IMR-90 (cell line): Measurements from ENCODE around the gene TDRKH. TPM values are rescaled to one million over a fixed set of nuclear protein-coding genes. Genes with fewer than 3 reads are reported as not detected.

Experiments used
- ATAC-seq: fragments of 200-7000 bp; cut with Tn5 transposase; 2 replicates; pipeline ENCODE4 v1.9.1; 2020; ENCODE audit warnings: low read depth, mild to moderate bottlenecking, moderate library complexity
- BruUV-seq: library from RNA; stranded (reverse); fragments of 400-500 nt; replicated peaks from 2 replicates; lab custom pipeline; 2021; lab: Mats Ljungman, UMichigan
- CTCF ChIA-PET: fragments of 300-600 bp; formaldehyde crosslinking; extraction: SDS; loops from one replicate; lab custom pipeline; 2021; ENCODE audit warnings: antibody characterized with exemption; lab: Yijun Ruan, JAX
- POLR2A ChIA-PET: fragments of 300-600 bp; sonication (Branson Sonifier 250); formaldehyde crosslinking; loops from one replicate; lab custom pipeline; 2022; ENCODE audit warnings: antibody characterized with exemption; ENCODE audit not compliant: unreplicated experiment; lab: Charles Lee
- DNase-seq: peaks from one replicate; pipeline ENCODE4 v3.0.0; 2013
- H2AFZ ChIP-seq: replicated peaks from 2 replicates; pipeline ENCODE3; 2013; ENCODE audit warnings: low read length, mild to moderate bottlenecking; ENCODE audit not compliant: poor library complexity
- H2AK5ac ChIP-seq: 2 replicates; pipeline ENCODE4 v1.6.1; 2013; ENCODE audit warnings: low read depth, low read length, inconsistent platforms
- H2AK9ac ChIP-seq: replicated peaks from 2 replicates; pipeline ENCODE3; 2013; ENCODE audit warnings: mild to moderate bottlenecking, low read depth, low read length, moderate library complexity; ENCODE audit not compliant: poor library complexity
- H2BK120ac ChIP-seq: 2 replicates; pipeline ENCODE4 v1.6.1; 2013; ENCODE audit warnings: low read depth, low read length, inconsistent platforms
- H2BK15ac ChIP-seq: 3 replicates; pipeline ENCODE4 v1.6.1; 2013; ENCODE audit warnings: low read depth, low read length, inconsistent platforms
- H2BK20ac ChIP-seq: 2 replicates; pipeline ENCODE4 v1.6.1; 2013; ENCODE audit warnings: low read depth, mild to moderate bottlenecking, inconsistent platforms, low read length, moderate library complexity
- H2BK5ac ChIP-seq: 2 replicates; pipeline ENCODE4 v1.6.1; 2013; ENCODE audit warnings: mild to moderate bottlenecking, low read depth, low read length, inconsistent platforms; ENCODE audit not compliant: poor library complexity, severe bottlenecking
- H3K14ac ChIP-seq: replicated peaks from 2 replicates; pipeline ENCODE4 v1.6.1; 2013; ENCODE audit warnings: low read depth, low read length, inconsistent platforms
- H3K18ac ChIP-seq: 2 replicates; pipeline ENCODE4 v1.6.1; 2013; ENCODE audit warnings: low read depth, low read length, control low read depth
- H3K23ac ChIP-seq: 2 replicates; pipeline ENCODE4 v1.6.1; 2013; ENCODE audit warnings: low read depth, low read length, inconsistent platforms
- H3K27ac ChIP-seq: 2 replicates; pipeline ENCODE4 v1.5.1; 2013; ENCODE audit warnings: mild to moderate bottlenecking, control low read depth, low read length; ENCODE audit not compliant: insufficient read depth
- H3K27me3 ChIP-seq: 2 replicates; pipeline ENCODE4 v1.6.1; 2013; ENCODE audit warnings: low read length; ENCODE audit not compliant: control insufficient read depth, insufficient read depth
- H3K36me3 ChIP-seq: 2 replicates; pipeline ENCODE4 v1.6.1; 2013; ENCODE audit warnings: low read length, mixed read lengths; ENCODE audit not compliant: control insufficient read depth, insufficient read depth
- H3K4ac ChIP-seq: 2 replicates; pipeline ENCODE4 v1.6.1; 2013; ENCODE audit warnings: low read depth, low read length, inconsistent platforms
- H3K4me1 ChIP-seq: 2 replicates; pipeline ENCODE4 v1.6.1; 2013; ENCODE audit warnings: low read length, mixed read lengths; ENCODE audit not compliant: control insufficient read depth, insufficient read depth
- H3K4me2 ChIP-seq: 2 replicates; pipeline ENCODE4 v1.6.1; 2013; ENCODE audit warnings: low read depth, mild to moderate bottlenecking, control low read depth, low read length, moderate library complexity
- H3K4me3 ChIP-seq: 2 replicates; pipeline ENCODE4 v1.5.1; 2013; ENCODE audit warnings: low read depth, mild to moderate bottlenecking, control low read depth, low read length, moderate library complexity; ENCODE audit not compliant: insufficient read depth
- H3K56ac ChIP-seq: 2 replicates; pipeline ENCODE4 v1.6.1; 2013; ENCODE audit warnings: low read length, inconsistent platforms; ENCODE audit not compliant: insufficient read depth; ENCODE audit errors: extremely low read depth
- H3K79me1 ChIP-seq, 2 experiments: 2 replicates each; pipeline ENCODE4 v1.6.1; 2013; ENCODE audit warnings: low read length in 2 of 2, inconsistent platforms in 1 of 2, low read depth in 1 of 2
- H3K9ac ChIP-seq: 2 replicates; pipeline ENCODE4 v1.6.1; 2013; ENCODE audit warnings: low read depth, low read length, control low read depth
- H3K9me1 ChIP-seq: 2 replicates; pipeline ENCODE4 v1.6.1; 2013; ENCODE audit warnings: low read length, inconsistent platforms; ENCODE audit not compliant: insufficient read depth
- H3K9me3 ChIP-seq: 2 replicates; pipeline ENCODE4 v1.6.1; 2013; ENCODE audit warnings: low read length; ENCODE audit not compliant: control insufficient read depth, insufficient read depth
- H4K20me1 ChIP-seq: 2 replicates; pipeline ENCODE4 v1.6.1; 2013; ENCODE audit warnings: low read length, inconsistent platforms; ENCODE audit not compliant: insufficient read depth
- H4K5ac ChIP-seq: 2 replicates; pipeline ENCODE4 v1.6.1; 2013; ENCODE audit warnings: mild to moderate bottlenecking, low read depth, low read length, control low read depth
- H4K8ac ChIP-seq, 2 experiments: 2 replicates each; pipeline ENCODE4 v1.6.1; 2013; ENCODE audit warnings: low read depth in 2 of 2, low read length in 2 of 2, control low read depth in 1 of 2, inconsistent platforms in 1 of 2
- H4K91ac ChIP-seq: 2 replicates; pipeline ENCODE4 v1.6.1; 2013; ENCODE audit warnings: low read depth, low read length, inconsistent platforms; ENCODE audit not compliant: insufficient read depth
- BHLHE40 ChIP-seq: fragments of 150-350 bp; IDR thresholded peaks from 2 replicates; pipeline ENCODE4 v1.6.1; 2016; ENCODE audit warnings: mild to moderate bottlenecking, low read depth, low read length
- CHD1 ChIP-seq: IDR thresholded peaks from 2 replicates; pipeline ENCODE4 v1.6.1; 2012; ENCODE audit warnings: low read depth, low read length, improper control_type of control experiment
- FOS ChIP-seq: fragments of 150-350 bp; IDR thresholded peaks from 2 replicates; pipeline ENCODE4 v1.6.1; 2016; ENCODE audit warnings: low read depth, low read length
- MAFK ChIP-seq: IDR thresholded peaks from 2 replicates; pipeline ENCODE4 v1.6.1; 2012; ENCODE audit warnings: low read depth, low read length, improper control_type of control experiment
- POLR2A ChIP-seq: IDR thresholded peaks from 2 replicates; pipeline ENCODE4 v1.6.1; 2012; ENCODE audit warnings: mild to moderate bottlenecking, low read depth, low read length
- RFX5 ChIP-seq: IDR thresholded peaks from 2 replicates; pipeline ENCODE4 v1.8.0; 2012; ENCODE audit warnings: low read depth, mild to moderate bottlenecking, low read length, moderate library complexity
- WGBS, 2 experiments: methylation state at CpG; one replicate each; pipeline versions ENCODE4 v1.1.5 to v1.1.7; 2013; ENCODE audit warnings: missing lambda C conversion rate in 2 of 2; ENCODE audit not compliant: insufficient read length in 1 of 2; ENCODE audit errors: extremely low coverage in 2 of 2; 5-methylcytosine and 5-hydroxymethylcytosine counted together
- dilution Hi-C: fragments of 300-500 bp; cut with HindIII; formaldehyde crosslinking; loops from one replicate; pipeline ENCODE4 v1.14.3; 2018; ENCODE audit warnings: low sequenced_read_pairs; ENCODE audit not compliant: unreplicated experiment
- in situ Hi-C: fragments of 300-500 bp; cut with MboI; formaldehyde crosslinking; loops from 3 replicates; pipeline ENCODE4 v1.14.3; 2019; ENCODE audit warnings: low sequenced_read_pairs, inconsistent platforms, mixed read lengths
- intact Hi-C: fragments of 100-400 bp; cut with micrococcal nuclease; formaldehyde crosslinking; loops from 2 replicates; pipeline ENCODE4 v1.10.0; 2022
- polyA plus RNA-seq, 3 experiments: library from polyadenylated mRNA; depleted of rRNA; stranded (reverse); fragments of >200 nt; gene quantifications; 2 replicates each; pipeline ENCODE4 v1.2.3, GENCODE V29; 2012; ENCODE audit warnings: low replicate concordance in 1 of 3
- total RNA-seq: library from RNA; depleted of rRNA; stranded (reverse); fragments of >200 nt; gene quantifications from 2 replicates; pipeline ENCODE4 v1.2.3, GENCODE V29; 2012

The TDRKH gene
- total and polyA plus RNA-seq, 2 of the 4 experiments (the other 2 are of a cell fraction), result 1.2 to 2.2 TPM

GRCh38 chr1:151803915-151804314 is 13.6 kb upstream of the TDRKH start:
- H3K18ac ChIP-seq, result no peak overlapping the region
- H4K20me1 ChIP-seq, result no peaks in the 10 kb centered on the region
- no peak overlapping the region for H2AK9ac ChIP-seq
- H4K91ac ChIP-seq, result no peak overlapping the region
- H4K8ac ChIP-seq, result no peak overlapping the region
- DNase-seq (no peak), ATAC-seq (no peak)
- no peak overlapping the region for H2BK20ac ChIP-seq
- H2BK5ac ChIP-seq, result no peak overlapping the region
- TF ChIP-seq POLR2A (no peak), CHD1 (no peak), RFX5 (no peak), MAFK (no peak), BHLHE40 (no peak), FOS (no peak)
- H3K9ac ChIP-seq, result no peak overlapping the region
- no TSS peak for BruUV-seq
- no CpG with 5 or more reads among the region's 3 CpGs for WGBS, 2 experiments
- no peaks in the 10 kb centered on the region for H3K79me1 ChIP-seq
- no peak overlapping the region for H2AFZ ChIP-seq
- H3K27me3 ChIP-seq, result peaks cover 89% of the 10 kb centered on the region
- dilution Hi-C loops, result no loop called here
- H2AK5ac ChIP-seq, result no peak overlapping the region
- no peak overlapping the region for H4K5ac ChIP-seq
- no peaks in the 10 kb centered on the region; the same call in 1 of the 2 replicates for H3K9me1 ChIP-seq
- H3K4me2 ChIP-seq, result no peak overlapping the region
- H3K36me3 ChIP-seq, result no peaks in the 10 kb centered on the region
- H3K14ac ChIP-seq, result no peak overlapping the region
- H3K27ac ChIP-seq, result no peak overlapping the region
- ChIA-PET CTCF (no interaction called here), POLR2A (no interaction called here)
- H3K4me3 ChIP-seq, result no peak overlapping the region
- in situ Hi-C loops, result no loop called here
- H2BK120ac ChIP-seq, result no peak overlapping the region
- H3K56ac ChIP-seq, result no peak overlapping the region
- H3K4ac ChIP-seq, result no peak overlapping the region
- H3K9me3 ChIP-seq, result no peaks in the 10 kb centered on the region
- no peaks in the 10 kb centered on the region for H3K4me1 ChIP-seq
- no peak overlapping the region for H2BK15ac ChIP-seq
- intact Hi-C loops, result no loop called here
- H3K23ac ChIP-seq, result no peak overlapping the region
